AG10803 (cell line): ENCODE data around the gene TRPM8.
A peak's percentile ranks its signal among the peaks of the same experiment; 100 is the strongest.
"Not testable (repeated sequence)": the region's sequence is repeated elsewhere in the genome, so short reads cannot be mapped to it uniquely, and the experiment has no call there.

Source experiments
- DNase-seq: peaks from one replicate; pipeline ENCODE4 v3.0.0; 2010; ENCODE audit warnings: low read depth
- H3K4me3 ChIP-seq: 2 replicates; pipeline ENCODE4 v1.5.1; 2011; ENCODE audit warnings: mild to moderate bottlenecking, low read length, control low read depth
- CTCF ChIP-seq: conservative IDR thresholded peaks from 2 replicates; pipeline ENCODE4 v1.5.1; 2011; ENCODE audit warnings: mild to moderate bottlenecking, low read length, control low read depth, inconsistent platforms

The TRPM8 gene

GRCh38 chr2:233965032-233965603, 47.9 kb downstream of the TRPM8 start:
- no peak for DNase-seq
- no peak overlapping the region for H3K4me3 ChIP-seq
- no peak for TF ChIP-seq CTCF

- H3K4me3 ChIP-seq, DNase-seq: not testable (repeated sequence)
Observed at GRCh38 chr2:233965646-233966045, 48.5 kb downstream of the TRPM8 start.

- H3K4me3 ChIP-seq, result no peak overlapping the region
- peak; percentile 31 for DNase-seq
- TF ChIP-seq CTCF, result no peak
Observed at GRCh38 chr2:233966388-233966787, 49.2 kb downstream of the TRPM8 start.

GRCh38 chr2:233967164-233967563, 50.0 kb downstream of the TRPM8 start:
- H3K4me3 ChIP-seq, result no peak overlapping the region
- no peak for TF ChIP-seq CTCF
- DNase-seq, result no peak

DNA sequence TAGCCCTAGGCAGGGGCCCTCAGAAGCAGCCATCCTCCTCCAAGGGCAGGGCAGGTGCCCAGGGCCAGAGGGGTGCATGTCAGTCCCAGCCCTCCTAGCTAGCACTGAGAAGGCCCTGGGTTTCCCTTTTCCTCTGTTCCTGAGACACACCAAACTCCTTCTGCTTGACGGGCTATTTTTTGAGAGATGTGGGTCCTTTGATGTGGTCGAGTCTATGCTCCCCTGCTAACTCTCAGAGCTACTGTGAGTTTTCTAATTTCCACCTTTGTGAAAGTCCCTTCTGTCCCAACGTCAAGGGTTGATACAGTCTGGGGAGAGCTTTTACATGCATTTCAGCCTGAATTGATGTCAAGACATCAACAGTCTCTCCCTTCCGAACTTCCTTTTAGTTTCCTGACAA, 51.4 kb downstream of the TRPM8 start:
- DNase-seq, result no peak
- TF ChIP-seq CTCF, result no peak
- no peak overlapping the region for H3K4me3 ChIP-seq

DNA sequence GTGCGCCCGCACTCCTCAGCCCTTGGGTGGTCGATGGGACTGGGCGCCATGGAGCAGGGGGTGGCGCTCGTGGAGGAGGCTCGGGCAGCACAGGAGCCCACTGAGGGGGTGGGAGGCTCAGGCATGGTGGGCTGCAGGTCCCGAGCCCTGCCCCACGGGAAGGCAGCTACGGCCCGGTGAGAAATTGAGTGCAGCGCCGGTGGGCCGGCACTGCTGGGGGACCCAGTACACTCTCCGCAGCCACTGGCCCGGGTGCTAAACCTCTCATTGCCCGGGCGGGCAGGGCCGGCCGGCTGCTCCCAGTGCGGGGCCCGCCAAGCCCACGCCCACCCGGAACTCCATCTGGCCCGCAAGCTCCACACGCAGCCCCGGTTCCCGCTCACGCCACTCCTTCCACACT, 55.3 kb downstream of the TRPM8 start:
- not testable (repeated sequence) for DNase-seq, H3K4me3 ChIP-seq

- no peak for TF ChIP-seq CTCF
- DNase-seq, result no peak
- H3K4me3 ChIP-seq, result no peak overlapping the region
Observed at GRCh38 chr2:233972941-233973575, 55.9 kb downstream of the TRPM8 start.

GRCh38 chr2:233973786-233974185, 56.6 kb downstream of the TRPM8 start:
- H3K4me3 ChIP-seq, result no peak overlapping the region
- no peak for TF ChIP-seq CTCF
- DNase-seq, result no peak
